ENCODE data around the gene RPRD2.
"Not testable (repeated sequence)": the region's sequence is repeated elsewhere in the genome, so short reads cannot be mapped to it uniquely, and the experiment has no call there.

The RPRD2 gene

DNA sequence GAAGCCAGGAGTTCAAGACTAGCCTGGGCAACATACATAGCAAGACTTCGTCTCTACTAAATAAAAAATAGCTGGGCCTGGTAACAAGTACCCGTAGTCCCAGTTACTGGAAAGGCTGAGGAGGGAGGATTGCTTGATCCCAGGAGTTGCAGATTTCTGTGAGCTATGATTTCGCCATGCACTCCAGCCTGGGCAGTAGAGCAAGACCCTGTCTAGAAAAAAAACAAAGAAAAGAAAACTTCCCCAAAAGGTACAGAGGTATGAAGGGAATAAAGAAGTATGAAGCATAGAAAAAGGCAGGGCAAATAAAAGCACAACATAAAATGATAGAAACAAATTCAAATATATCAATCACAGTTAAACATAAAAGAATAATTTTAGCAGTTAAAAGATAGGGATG lies 28.7 kb downstream of the RPRD2 start:
- DNase-seq = no peak

DNA sequence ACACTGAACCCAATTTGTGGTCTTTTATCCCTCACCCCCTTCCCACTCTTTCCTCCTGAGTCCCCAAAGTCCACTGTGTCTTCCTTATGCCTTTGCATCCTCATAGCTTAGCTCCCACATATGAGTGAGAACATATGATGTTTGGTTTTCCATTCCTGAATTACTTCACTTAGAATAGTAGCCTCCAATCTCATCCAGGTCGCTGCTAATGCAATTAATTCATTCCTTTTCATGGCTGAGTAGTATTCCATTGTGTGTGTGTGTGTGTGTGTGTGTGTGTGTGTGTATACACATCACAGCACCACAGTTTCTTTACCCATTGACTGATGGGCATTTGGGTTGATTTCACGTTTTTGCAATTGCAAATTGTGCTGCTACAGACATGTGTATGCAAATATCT lies 31.2 kb downstream of the RPRD2 start:
- not testable (repeated sequence) for DNase-seq

- DNase-seq = no peak
These were observed 33.6 kb downstream of the RPRD2 start for GRCh38 chr1:150397392-150398032.

DNA sequence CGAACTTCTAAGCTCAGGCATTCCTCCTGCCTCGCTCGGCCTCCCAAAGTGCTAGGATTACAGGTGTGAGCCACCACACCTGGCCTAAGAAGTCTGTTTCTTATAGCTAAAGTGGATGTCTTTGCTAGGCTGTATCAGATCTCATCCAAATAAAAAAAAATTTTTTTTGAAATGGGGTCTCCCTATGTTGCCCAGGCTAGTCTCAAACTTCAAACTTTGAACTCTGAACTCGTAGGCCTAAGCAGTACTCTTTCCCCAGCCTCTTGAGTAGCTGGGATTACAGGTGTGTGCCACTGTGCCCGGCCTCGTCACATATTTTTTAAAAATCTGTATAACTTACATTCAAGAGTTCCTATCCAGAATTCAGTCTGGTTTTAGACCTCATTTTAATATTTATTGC lies 40.5 kb downstream of the RPRD2 start:
- DNase-seq = no peak

DNA sequence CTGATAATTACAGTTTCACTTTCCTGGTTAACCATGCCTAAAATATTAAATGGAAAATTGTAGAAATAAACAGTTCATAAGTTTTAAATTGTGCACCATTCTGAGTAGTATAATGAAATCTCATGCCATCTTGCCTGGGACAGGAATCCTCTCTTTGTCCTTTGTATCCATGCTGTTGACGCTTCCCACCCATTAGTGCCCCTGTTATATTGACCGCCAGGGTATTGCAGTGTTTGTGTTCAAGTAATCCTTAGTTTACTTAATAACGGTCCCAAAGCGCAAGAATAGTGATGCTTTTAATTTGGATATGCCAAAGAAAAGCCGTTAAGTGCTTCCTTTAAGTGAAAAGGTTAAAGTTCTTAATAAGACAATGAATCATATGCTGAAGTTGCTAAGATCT lies 41.7 kb downstream of the RPRD2 start:
- DNase-seq = no peak

DNA sequence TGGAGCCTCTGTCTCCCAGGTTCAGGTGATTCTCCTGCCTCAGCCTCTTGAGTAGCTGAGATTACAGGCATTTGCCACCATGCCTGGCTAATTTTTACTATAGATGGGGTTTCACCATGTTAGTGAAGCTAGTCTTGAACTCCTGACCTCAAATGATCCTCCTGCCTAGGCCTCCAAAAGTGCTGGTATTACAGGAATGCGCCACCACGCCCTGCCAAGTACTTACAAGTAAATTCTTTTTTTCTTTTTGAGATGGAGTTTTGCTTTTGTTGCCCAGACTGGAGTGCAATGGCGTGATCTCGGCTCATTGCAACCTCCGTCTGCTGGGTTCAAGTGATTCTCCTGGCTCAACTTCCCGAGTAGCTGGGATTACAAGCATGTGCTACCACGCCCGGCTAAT lies 42.5 kb downstream of the RPRD2 start:
- DNase-seq = no peak

DNA sequence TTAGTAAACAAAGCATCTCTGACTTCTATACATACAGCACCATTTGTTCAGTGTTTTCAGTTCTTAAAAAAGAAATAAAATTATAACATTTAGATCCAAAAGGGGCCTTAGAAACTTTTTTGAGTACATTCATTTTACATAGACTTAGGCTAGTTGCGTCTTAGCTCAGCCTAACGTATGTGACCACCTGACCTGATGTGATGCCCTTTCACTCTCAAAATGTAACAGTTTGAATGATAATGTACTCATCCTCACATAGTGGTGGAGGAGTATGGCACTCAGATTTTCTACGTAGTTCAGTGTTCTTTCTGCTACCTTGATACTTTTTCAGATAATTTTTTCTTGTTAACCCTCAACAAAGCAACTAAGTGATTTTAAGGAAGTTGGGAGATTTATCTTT lies 43.4 kb downstream of the RPRD2 start:
- no peak for DNase-seq

DNA sequence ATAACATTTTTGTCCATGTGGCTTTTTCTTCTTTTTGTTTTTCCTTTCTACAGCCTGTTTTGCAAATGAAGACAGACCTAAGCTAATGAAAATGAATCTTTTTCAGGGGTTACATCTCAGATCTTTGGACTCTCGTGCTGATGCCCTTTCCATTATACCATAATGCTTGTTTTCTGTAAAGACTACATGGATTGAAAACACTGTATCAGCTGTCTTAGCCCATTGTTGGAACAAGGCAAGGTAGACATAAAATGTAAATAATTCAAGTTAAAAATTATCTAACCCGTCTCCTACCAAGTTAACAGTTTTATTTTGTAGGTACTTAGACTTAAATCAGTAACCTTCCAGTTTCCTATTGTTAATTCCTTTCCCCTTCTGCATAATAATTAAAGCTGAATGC lies 44.9 kb downstream of the RPRD2 start:
- DNase-seq = no peak

DNA sequence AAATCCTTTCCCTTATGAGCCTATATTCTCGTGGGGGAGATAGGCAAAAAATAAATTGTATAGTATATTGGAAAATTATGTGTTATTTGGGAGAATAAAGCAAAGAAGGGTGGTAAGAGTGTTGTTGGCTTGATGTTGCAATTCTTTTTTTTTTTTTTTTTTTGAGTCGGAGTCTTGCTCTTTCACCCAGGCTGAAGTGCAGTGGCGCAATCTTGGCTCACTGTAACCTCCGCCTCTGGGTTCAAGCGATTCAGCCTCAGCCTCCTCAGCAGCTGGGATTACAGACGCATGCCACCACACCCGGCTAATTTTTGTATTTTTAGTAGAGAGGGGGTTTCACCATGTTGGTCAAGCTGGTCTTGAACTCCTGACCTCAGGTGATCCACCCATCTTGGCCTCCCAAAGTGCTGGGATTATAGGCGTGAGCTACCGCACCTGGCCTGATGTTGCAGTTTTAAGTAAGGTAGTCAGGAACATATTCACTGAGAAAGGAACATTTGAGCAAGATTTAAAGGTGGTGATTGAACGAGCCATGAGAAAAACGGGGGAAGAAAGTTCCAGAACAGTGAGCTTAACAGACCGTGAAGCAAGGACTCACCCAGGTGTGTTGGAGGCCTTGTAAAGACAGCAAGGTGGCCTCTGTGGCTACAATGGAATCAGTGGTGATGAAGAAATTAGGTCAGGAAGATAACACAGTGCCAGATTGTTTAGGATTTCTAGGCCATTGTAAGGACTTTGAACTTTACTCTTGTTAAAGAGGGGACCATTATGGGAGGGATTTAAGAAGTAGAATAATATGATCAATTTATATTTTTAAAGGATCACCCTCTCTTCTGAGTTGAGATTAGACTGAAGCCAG lies 45.8 kb downstream of the RPRD2 start:
- DNase-seq = no peak

DNA sequence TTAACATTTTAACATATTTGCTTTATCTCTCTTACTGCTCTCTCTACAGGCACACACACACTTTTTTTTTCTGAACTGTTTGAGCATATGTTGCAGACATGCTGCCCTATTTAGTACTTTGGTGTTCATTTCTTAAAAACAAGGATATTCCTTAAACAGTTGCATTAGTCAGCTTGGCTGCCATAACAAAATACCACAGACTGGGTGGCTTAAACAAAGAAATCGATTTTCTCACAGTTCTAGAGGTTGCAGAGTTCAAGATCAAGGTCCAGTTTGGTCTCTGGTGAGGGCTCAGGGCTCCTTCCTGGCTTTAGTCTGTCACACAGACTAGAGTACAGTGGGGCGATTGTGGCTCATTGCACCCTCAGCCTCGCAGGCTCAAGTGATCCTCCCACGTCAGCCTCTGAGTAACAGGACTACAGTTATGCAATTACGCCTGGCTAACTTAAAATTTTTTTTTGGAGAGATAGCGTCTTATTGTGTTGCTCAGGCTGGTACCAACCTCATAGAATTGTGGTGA lies 46.7 kb downstream of the RPRD2 start:
- DNase-seq = no peak

- DNase-seq = no peak
These were observed 50.6 kb downstream of the RPRD2 start for GRCh38 chr1:150414592-150414991.

- DNase-seq = no peak
These were observed 51.9 kb downstream of the RPRD2 start for GRCh38 chr1:150415800-150416199.

GRCh38 chr1:150420560-150421265 lies 56.8 kb downstream of the RPRD2 start:
- no peak for DNase-seq

- no peak for DNase-seq
These were observed 58.6 kb downstream of the RPRD2 start for GRCh38 chr1:150422541-150422940.

- no peak for DNase-seq
These were observed 65.9 kb downstream of the RPRD2 start for GRCh38 chr1:150429805-150430204.

DNA sequence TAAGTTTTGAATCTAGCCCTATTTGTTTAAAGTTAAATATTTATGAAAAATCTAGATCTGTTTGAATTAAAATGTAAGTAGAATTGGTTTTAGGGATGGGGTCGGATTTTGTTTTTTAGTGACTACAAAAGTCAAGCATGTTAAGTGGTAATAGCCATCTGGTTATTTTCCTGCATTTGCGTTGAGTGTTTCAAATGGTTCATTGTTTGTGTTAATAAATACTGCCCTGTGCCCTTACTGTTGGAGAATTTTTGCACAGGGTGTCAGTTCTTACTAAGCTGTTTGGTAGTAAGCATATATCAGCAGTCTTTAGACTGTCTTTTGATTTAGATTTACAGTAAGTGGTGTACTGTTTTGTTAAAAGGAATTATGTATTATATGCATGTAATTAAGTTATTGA lies 77.2 kb downstream of the RPRD2 start:
- no peak for DNase-seq

- no peak for DNase-seq
These were observed 80.3 kb downstream of the RPRD2 start for GRCh38 chr1:150444232-150444631.

GRCh38 chr1:150456146-150456647 lies 92.2 kb downstream of the RPRD2 start:
- no peak for DNase-seq

GRCh38 chr1:150464422-150464826 lies 100.5 kb downstream of the RPRD2 start:
- DNase-seq = peak; percentile 75

DNA sequence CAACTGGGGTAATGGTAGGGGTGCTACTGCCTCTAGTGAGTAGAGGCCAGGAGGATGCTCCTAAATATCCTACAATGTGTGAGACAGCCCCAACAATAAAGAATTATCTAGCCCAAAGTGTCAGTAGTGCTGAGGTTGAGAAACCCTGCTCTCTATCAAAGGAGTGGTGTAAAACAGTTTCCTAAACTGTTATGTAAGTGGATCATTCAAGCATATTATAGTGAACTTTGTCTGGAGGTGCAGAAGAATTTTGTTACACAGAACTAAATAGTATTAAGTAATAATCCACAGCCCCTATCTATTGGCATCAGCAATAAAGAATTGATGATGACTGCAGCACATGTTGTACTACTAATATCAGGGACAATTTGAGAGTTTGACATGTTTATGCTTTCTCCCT lies 103.0 kb downstream of the RPRD2 start:
- no peak for DNase-seq

GRCh38 chr1:150469291-150469690 lies 105.3 kb downstream of the RPRD2 start:
- DNase-seq = no peak

- DNase-seq = no peak
These were observed 108.8 kb downstream of the RPRD2 start for GRCh38 chr1:150472601-150473200.

- DNase-seq = no peak
These were observed 109.7 kb downstream of the RPRD2 start for GRCh38 chr1:150473659-150474058.
